Measurements from ENCODE around the gene JADE1.

GRCh38 chr4:128821151-128821550 is 11.7 kb downstream of the JADE1 start:
- TF ChIP-seq ZNF70 (CRISPR knock-in tag; IDR thresholded peaks at IDR 0.05) (no peak), ZNF565 (CRISPR knock-in tag; conservative IDR thresholded peaks at IDR 0.05; ENCODE audit: low read depth) (no peak), ZFP30 (CRISPR knock-in tag; IDR thresholded peaks at IDR 0.05) (no peak), GLIS3 (CRISPR knock-in tag; IDR thresholded peaks at IDR 0.05) (no peak), CSDC2 (CRISPR knock-in tag; IDR thresholded peaks at IDR 0.05) (no peak), CREB5 (CRISPR knock-in tag; IDR thresholded peaks at IDR 0.05; ENCODE audit: low read depth) (no peak)
